Measurements from ENCODE around the gene LRCH1. TPM values are rescaled to one million over a fixed set of nuclear protein-coding genes. Genes with fewer than 3 reads are reported as not detected.

The LRCH1 gene
- total and polyA plus RNA-seq, 10 of the 15 experiments (the other 5 are each of a cell fraction or from before 2014, with no cell fraction given) = 5.3 to 48.9 (median 14.4) TPM

DNA sequence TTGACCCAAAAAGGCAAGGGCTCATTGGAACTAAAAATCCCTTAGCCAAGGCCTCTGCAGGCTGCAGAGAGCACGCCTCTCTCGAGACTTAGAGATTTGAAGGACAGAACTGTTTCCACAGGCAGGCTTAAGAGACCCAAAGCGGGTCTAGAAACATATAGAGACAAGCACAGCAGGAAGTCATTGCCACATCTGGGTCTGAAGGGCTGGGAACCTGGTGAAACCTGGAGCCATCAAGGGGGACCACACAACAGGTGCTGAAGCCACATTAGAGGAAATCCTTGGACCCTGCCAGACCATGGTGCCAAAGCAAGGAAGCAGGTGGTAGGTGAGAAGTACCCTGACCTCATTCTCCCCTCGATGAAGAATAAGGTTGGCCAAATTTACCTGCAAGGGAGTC, 33.8 kb upstream of the LRCH1 start:
- Histone ChIP-seq H3K4me3 (no peak overlapping the region), H3K4me2 (ENCODE audit: control insufficient read depth, insufficient read depth) (no peak overlapping the region), H2AFZ (ENCODE audit: control insufficient read depth, low read depth, low read length) (no peak overlapping the region), H3K9ac (ENCODE audit: control insufficient read depth, insufficient read depth, low read length) (no peak overlapping the region), H3K27ac (ENCODE audit: control insufficient read depth, insufficient read depth) (no peak overlapping the region), H3K4me1 (ENCODE audit: control insufficient read depth, insufficient read depth, low read length) (no peaks in the 10 kb centered on the region), H3K79me2 (ENCODE audit: control insufficient read depth, insufficient read depth, low read length) (no peaks in the 10 kb centered on the region), H3K27me3 (replicated peaks in 1 of 2; ENCODE audit: control insufficient read depth in 2 of 2, insufficient read depth in 2 of 2, low read length in 1 of 2) (no peaks in the 10 kb centered on the region; a peak in 1 of 4 replicates), H3K9me3 (replicated peaks; ENCODE audit: control insufficient read depth, insufficient read depth, low read length) (no peaks in the 10 kb centered on the region; the same call in 2 of the 3 replicates), H3K36me3 (ENCODE audit: control insufficient read depth in 2 of 2, insufficient read depth in 2 of 2, low read length in 1 of 2) (no peaks in the 10 kb centered on the region), H4K20me1 (ENCODE audit: control insufficient read depth, insufficient read depth) (no peaks in the 10 kb centered on the region)
- ChIA-PET SMC1A (ENCODE audit: uncharacterized antibody, unreplicated experiment) (no interaction called here), RAD21 (ENCODE audit: unreplicated experiment) (no interaction called here), POLR2A (no interaction called here), CTCF (no interaction called here)
- TF ChIP-seq MTA2 (IDR thresholded peaks at IDR 0.05; ENCODE audit: low read depth) = no peak
- ATAC-seq (no peak), DNase-seq (ENCODE audit: low read depth, low spot score) (no peak), FAIRE-seq (no peak)
- WGBS (ENCODE audit: insufficient coverage, insufficient replicate concordance, low lambda C conversion rate, missing lambda C conversion rate) = 16% methylated on average over 4 of the region's 4 CpGs
- BruUV-seq (replicated peaks) = no TSS peak
- intact Hi-C loops (cut with micrococcal nuclease; ENCODE audit: unreplicated experiment) (no loop called here), in situ Hi-C loops (cut with MboI) (no loop called here)

DNA sequence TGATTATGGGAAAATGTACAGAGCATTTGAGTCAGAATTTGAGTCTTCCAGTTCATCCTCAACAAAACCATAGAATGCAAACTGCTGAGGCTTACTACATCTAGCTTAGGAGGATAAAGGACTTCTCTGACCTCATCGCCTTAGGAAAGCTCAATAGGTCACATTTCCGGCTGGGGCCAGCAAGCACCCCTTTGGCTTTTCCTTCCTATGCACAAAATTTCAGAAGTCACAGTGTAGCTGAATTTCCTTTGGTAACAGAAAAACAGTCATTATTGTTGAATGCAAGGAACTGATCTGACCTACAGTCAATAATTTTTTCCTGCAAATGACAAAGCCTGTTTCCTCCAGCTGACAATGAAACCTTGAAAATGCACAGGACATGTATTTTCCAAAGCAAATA, 32.8 kb upstream of the LRCH1 start:
- intact Hi-C loops (cut with micrococcal nuclease; ENCODE audit: unreplicated experiment) = no loop called here
- H3K9ac ChIP-seq (ENCODE audit: control insufficient read depth, insufficient read depth, low read length) = no peak overlapping the region
- WGBS (ENCODE audit: insufficient coverage, insufficient replicate concordance, low lambda C conversion rate, missing lambda C conversion rate) = 36% methylated on average over 2 of the region's 2 CpGs
- ChIA-PET CTCF (interaction anchor here (0.6 to 2.0 kb wide), 3 partner anchors 13 to 220 kb away, joined by 3 to 4 read pairs (median 3); no protein-coding TSS in a partner anchor), POLR2A (interaction anchor here (0.6 kb wide), 1 partner anchor 16 kb away, joined by 3 read pairs; no protein-coding TSS in a partner anchor), RAD21 (ENCODE audit: unreplicated experiment) (interaction anchor here (1.7 kb wide), 1 partner anchor 10 kb away, joined by 8 read pairs; no protein-coding TSS in a partner anchor), SMC1A (ENCODE audit: uncharacterized antibody, unreplicated experiment) (interaction anchor here (1.0 to 1.1 kb wide), 2 partner anchors 21 to 31 kb away, joined by 3 to 4 read pairs; no protein-coding TSS in a partner anchor)
- no peaks in the 10 kb centered on the region; a peak in 1 of 4 replicates for H3K27me3 ChIP-seq (replicated peaks in 1 of 2; ENCODE audit: control insufficient read depth in 2 of 2, insufficient read depth in 2 of 2, low read length in 1 of 2)
- no peaks in the 10 kb centered on the region for H3K36me3 ChIP-seq (ENCODE audit: control insufficient read depth in 2 of 2, insufficient read depth in 2 of 2, low read length in 1 of 2)
- H3K9me3 ChIP-seq (replicated peaks; ENCODE audit: control insufficient read depth, insufficient read depth, low read length) = no peaks in the 10 kb centered on the region; the same call in 2 of the 3 replicates
- H3K4me1 ChIP-seq (ENCODE audit: control insufficient read depth, insufficient read depth, low read length) = no peaks in the 10 kb centered on the region
- H3K27ac ChIP-seq (ENCODE audit: control insufficient read depth, insufficient read depth) = no peak overlapping the region
- H3K79me2 ChIP-seq (ENCODE audit: control insufficient read depth, insufficient read depth, low read length) = no peaks in the 10 kb centered on the region
- H3K4me2 ChIP-seq (ENCODE audit: control insufficient read depth, insufficient read depth) = no peak overlapping the region
- H4K20me1 ChIP-seq (ENCODE audit: control insufficient read depth, insufficient read depth) = no peaks in the 10 kb centered on the region
- ATAC-seq = no peak
- H2AFZ ChIP-seq (ENCODE audit: control insufficient read depth, low read depth, low read length) = no peak overlapping the region
- no peak for FAIRE-seq
- H3K4me3 ChIP-seq = no peak overlapping the region
- DNase-seq (ENCODE audit: low read depth, low spot score) = no peak
- in situ Hi-C loops (cut with MboI) = no loop called here
- no TSS peak for BruUV-seq (replicated peaks)
- TF ChIP-seq TCF12 (IDR thresholded peaks at IDR 0.05; ENCODE audit: low read depth, low read length) = no peak
- TF ChIP-seq LARP7 (IDR thresholded peaks at IDR 0.05) = no peak
- TF ChIP-seq ASH2L (IDR thresholded peaks at IDR 0.05; ENCODE audit: borderline replicate concordance, low read depth) = no peak
- no peak for TF ChIP-seq NFIC (IDR thresholded peaks at IDR 0.05; ENCODE audit: low read depth, low read length)
- TF ChIP-seq NKRF (conservative IDR thresholded peaks at IDR 0.05) = no peak
- TF ChIP-seq IRF5 (IDR thresholded peaks at IDR 0.05; ENCODE audit: borderline replicate concordance) = no peak
- TF ChIP-seq, protein P1, sequence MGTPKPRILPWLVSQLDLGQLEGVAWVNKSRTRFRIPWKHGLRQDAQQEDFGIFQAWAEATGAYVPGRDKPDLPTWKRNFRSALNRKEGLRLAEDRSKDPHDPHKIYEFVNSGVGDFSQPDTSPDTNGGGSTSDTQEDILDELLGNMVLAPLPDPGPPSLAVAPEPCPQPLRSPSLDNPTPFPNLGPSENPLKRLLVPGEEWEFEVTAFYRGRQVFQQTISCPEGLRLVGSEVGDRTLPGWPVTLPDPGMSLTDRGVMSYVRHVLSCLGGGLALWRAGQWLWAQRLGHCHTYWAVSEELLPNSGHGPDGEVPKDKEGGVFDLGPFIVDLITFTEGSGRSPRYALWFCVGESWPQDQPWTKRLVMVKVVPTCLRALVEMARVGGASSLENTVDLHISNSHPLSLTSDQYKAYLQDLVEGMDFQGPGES (IDR thresholded peaks at IDR 0.05) = no peak
- no peak for TF ChIP-seq ZNF622 (IDR thresholded peaks at IDR 0.05)
- no peak for TF ChIP-seq PAX8 (IDR thresholded peaks at IDR 0.05)
- TF ChIP-seq SREBF1 (IDR thresholded peaks at IDR 0.05; ENCODE audit: low read length) = no peak
- TF ChIP-seq IKZF1 (conservative IDR thresholded peaks at IDR 0.05) = no peak

All from GM12878 (cell line).